GM06990 (cell line): ENCODE data around the gene LRFN3.

ENCODE experiments used
- DNase-seq: peaks from one replicate; pipeline ENCODE4 v3.0.0-alpha.2; 2011; ENCODE audit not compliant: insufficient read length; ENCODE audit errors: extremely low read depth
- H3K27me3 ChIP-seq: replicated peaks from 2 replicates; pipeline ENCODE4 v1.6.0; 2011; ENCODE audit warnings: low read length; ENCODE audit not compliant: control insufficient read depth, insufficient read depth
- H3K36me3 ChIP-seq: 2 replicates; pipeline ENCODE4 v1.5.1; 2011; ENCODE audit warnings: low read length; ENCODE audit not compliant: control insufficient read depth, insufficient read depth
- H3K4me3 ChIP-seq: replicated peaks from 2 replicates; pipeline ENCODE4 v1.5.1; 2011; ENCODE audit warnings: low read depth, mild to moderate bottlenecking, control low read depth, low read length
- TF ChIP-seq, protein P1 (sequence below): IDR thresholded peaks from 2 replicates; pipeline ENCODE4 v1.5.1; 2011; ENCODE audit warnings: low read length, control low read depth, mild to moderate bottlenecking, inconsistent platforms; ENCODE audit not compliant: insufficient read depth, poor library complexity, severe bottlenecking

LRFN3 gene

GRCh38 chr19:35904311-35905068 lies 31.7 kb upstream of the LRFN3 start:
- Histone ChIP-seq H3K36me3 (no peaks in the 10 kb centered on the region), H3K4me3 (no peak overlapping the region), H3K27me3 (no peaks in the 10 kb centered on the region)
- no peak for DNase-seq
- TF ChIP-seq, protein P1, sequence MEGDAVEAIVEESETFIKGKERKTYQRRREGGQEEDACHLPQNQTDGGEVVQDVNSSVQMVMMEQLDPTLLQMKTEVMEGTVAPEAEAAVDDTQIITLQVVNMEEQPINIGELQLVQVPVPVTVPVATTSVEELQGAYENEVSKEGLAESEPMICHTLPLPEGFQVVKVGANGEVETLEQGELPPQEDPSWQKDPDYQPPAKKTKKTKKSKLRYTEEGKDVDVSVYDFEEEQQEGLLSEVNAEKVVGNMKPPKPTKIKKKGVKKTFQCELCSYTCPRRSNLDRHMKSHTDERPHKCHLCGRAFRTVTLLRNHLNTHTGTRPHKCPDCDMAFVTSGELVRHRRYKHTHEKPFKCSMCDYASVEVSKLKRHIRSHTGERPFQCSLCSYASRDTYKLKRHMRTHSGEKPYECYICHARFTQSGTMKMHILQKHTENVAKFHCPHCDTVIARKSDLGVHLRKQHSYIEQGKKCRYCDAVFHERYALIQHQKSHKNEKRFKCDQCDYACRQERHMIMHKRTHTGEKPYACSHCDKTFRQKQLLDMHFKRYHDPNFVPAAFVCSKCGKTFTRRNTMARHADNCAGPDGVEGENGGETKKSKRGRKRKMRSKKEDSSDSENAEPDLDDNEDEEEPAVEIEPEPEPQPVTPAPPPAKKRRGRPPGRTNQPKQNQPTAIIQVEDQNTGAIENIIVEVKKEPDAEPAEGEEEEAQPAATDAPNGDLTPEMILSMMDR = no peak

- Histone ChIP-seq H3K36me3 (no peaks in the 10 kb centered on the region), H3K4me3 (no peak overlapping the region), H3K27me3 (no peaks in the 10 kb centered on the region)
- TF ChIP-seq, protein P1 = no peak
- no peak for DNase-seq
These were observed 30.9 kb upstream of the LRFN3 start for GRCh38 chr19:35905178-35905727.

DNA sequence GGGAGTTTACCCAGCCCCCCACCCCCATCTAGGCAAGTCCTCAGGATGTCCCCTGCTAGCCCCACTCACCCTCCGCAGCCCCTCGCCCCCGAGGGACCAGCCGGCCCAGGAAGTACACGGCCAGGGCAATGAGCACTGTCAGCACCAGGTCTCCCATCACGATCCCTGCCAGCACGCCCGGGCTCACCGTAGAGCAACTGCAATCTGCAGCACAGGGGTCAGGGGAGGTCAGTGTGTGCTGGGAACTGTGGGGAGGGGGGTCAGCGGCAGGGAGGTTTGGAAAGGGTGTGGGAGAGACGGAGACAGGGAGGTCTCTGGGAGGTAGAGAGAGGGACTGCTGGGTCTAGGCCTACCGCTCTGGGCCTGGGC lies 28.8 kb upstream of the LRFN3 start:
- TF ChIP-seq, protein P1 = no peak
- no peaks in the 10 kb centered on the region for H3K36me3 ChIP-seq
- H3K4me3 ChIP-seq = no peak overlapping the region
- H3K27me3 ChIP-seq = no peaks in the 10 kb centered on the region
- DNase-seq = no peak

- no peaks in the 10 kb centered on the region for H3K27me3 ChIP-seq
- H3K36me3 ChIP-seq = no peaks in the 10 kb centered on the region
- TF ChIP-seq, protein P1 = no peak
- DNase-seq = no peak
- H3K4me3 ChIP-seq = no peak within 1 kb of the TSS
These were observed 28.1 kb upstream of the LRFN3 start, which contains the start of gene TYROBP for GRCh38 chr19:35908010-35908441. TYROBP (minus strand) TSS chr19:35908295; CDS start chr19:35908228, 67 bp downstream.

DNA sequence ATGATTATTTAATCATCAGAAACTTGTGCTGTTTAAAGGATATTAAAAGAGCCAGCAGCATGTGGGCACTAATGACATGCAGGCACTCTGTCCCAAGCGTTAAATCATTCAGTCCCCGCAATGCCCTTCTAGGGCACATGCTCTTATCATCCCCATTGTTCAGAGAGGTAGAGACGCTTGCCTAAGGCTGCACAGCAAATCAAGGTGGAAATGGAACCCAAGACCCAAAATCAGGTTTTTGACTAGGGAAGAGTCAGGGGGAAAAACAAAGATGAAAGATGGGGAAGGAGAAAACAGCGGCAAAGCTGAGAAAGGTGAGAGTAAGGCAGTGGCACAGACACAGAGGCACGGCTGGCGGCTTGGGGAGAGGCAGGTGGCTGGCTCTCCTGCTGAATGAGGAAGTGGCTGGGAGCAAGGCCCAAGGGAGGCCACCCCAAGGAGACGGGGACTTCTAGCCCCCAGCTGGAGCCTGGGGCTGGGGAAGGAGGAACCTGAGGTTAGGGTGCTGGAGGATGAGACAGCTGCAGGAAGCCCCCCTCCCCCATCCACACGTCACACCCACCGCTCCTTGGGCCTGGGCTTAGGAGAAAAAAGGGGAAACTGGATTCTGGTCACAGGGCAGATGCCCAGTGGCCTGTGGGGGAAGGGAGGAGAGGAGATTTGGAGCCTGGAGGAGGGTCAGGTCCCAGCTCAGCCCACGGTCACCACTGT lies 27.0 kb upstream of the LRFN3 start:
- Histone ChIP-seq H3K27me3 (no peaks in the 10 kb centered on the region), H3K4me3 (no peak overlapping the region), H3K36me3 (no peaks in the 10 kb centered on the region)
- TF ChIP-seq, protein P1 = no peak
- peak; percentile 79 for DNase-seq
